MM.1S (cell line): ENCODE measurements around the gene AUP1.

ENCODE experiments used
- CTCF ChIP-seq: fragments of 300-600 bp; sonication (generic); IDR thresholded peaks from 2 replicates; pipeline ENCODE4 v1.5.1; 2016; ENCODE audit warnings: antibody characterized with exemption, low read length, mixed read lengths
- EZH2 ChIP-seq: fragments of 300-600 bp; sonication (generic); optimal IDR thresholded peaks from 2 replicates; pipeline ENCODE3; 2017; ENCODE audit warnings: low read depth, mild to moderate bottlenecking, antibody characterized with exemption, low read length, mixed read lengths
- EZH2phosphoT487 ChIP-seq: fragments of 300-600 bp; sonication (generic); IDR thresholded peaks from 2 replicates; pipeline ENCODE4 v1.6.1; 2018; ENCODE audit warnings: antibody characterized with exemption, low read length

GRCh38 chr2:74513605-74514367, 15.7 kb downstream of the AUP1 start:
- TF ChIP-seq CTCF (no peak), EZH2 (peak; percentile 25), EZH2phosphoT487 (0 out of 2 replicates have a peak, but pooled peaks have one; percentile 30)
